SK-N-SH treated with all-trans-retinoic acid at 6 μM for 48 hours (cell line): ENCODE data around the gene SH3TC1.

ENCODE experiments used
- ATAC-seq: fragments of 200-7000 bp; cut with Tn5 transposase; 3 replicates; pipeline ENCODE4 v1.9.1; 2020; ENCODE audit warnings: mild to moderate bottlenecking, moderate library complexity
- BACH2 ChIP-seq: fragments of 250-450 bp; sonication (Bioruptor Pico); IDR thresholded peaks from 2 replicates; pipeline ENCODE4 v1.9.0; 2021; ENCODE audit warnings: mild to moderate bottlenecking, borderline replicate concordance
- CSRNP3 ChIP-seq: fragments of 250-450 bp; sonication (Bioruptor Pico); IDR thresholded peaks from 2 replicates; pipeline ENCODE4 v1.5.1; 2021; ENCODE audit warnings: mild to moderate bottlenecking, moderate library complexity
- ESRRG ChIP-seq: fragments of 250-450 bp; sonication (Bioruptor Pico); IDR thresholded peaks from 2 replicates; pipeline ENCODE4 v1.6.1; 2021; ENCODE audit warnings: mild to moderate bottlenecking
- GLIS3 ChIP-seq: fragments of 250-450 bp; sonication (Bioruptor Pico); IDR thresholded peaks from 2 replicates; pipeline ENCODE4 v1.5.0; 2020; ENCODE audit warnings: mild to moderate bottlenecking, moderate library complexity
- ISL1 ChIP-seq: fragments of 250-450 bp; sonication (Bioruptor Pico); IDR thresholded peaks from 2 replicates; pipeline ENCODE4 v2.1.2; 2022; ENCODE audit warnings: mild to moderate bottlenecking, moderate library complexity
- PPARA ChIP-seq: fragments of 250-450 bp; sonication (Bioruptor Pico); IDR thresholded peaks from 2 replicates; pipeline ENCODE4 v1.5.0; 2020; ENCODE audit warnings: mild to moderate bottlenecking, borderline replicate concordance
- RARB ChIP-seq: fragments of 250-450 bp; sonication (Bioruptor Pico); IDR thresholded peaks from 2 replicates; pipeline ENCODE4 v1.8.0; 2021; ENCODE audit warnings: mild to moderate bottlenecking, moderate library complexity
- SNAI2 ChIP-seq: fragments of 250-450 bp; sonication (Bioruptor Pico); IDR thresholded peaks from 2 replicates; pipeline ENCODE4 v1.5.0; 2020; ENCODE audit warnings: mild to moderate bottlenecking, moderate library complexity
- TCF4 ChIP-seq: fragments of 250-450 bp; sonication (Bioruptor Pico); IDR thresholded peaks from 2 replicates; pipeline ENCODE4 v1.8.0; 2021; ENCODE audit warnings: mild to moderate bottlenecking, moderate library complexity, borderline replicate concordance
- TSHZ2 ChIP-seq: fragments of 250-450 bp; sonication (Bioruptor Pico); IDR thresholded peaks from 2 replicates; pipeline ENCODE4 v1.5.0; 2020; ENCODE audit warnings: mild to moderate bottlenecking, moderate library complexity
- ZC3H10 ChIP-seq: fragments of 250-450 bp; sonication (Bioruptor Pico); IDR thresholded peaks from 2 replicates; pipeline ENCODE4 v1.5.1; 2021; ENCODE audit warnings: mild to moderate bottlenecking, moderate library complexity
- ZFP3 ChIP-seq: fragments of 250-450 bp; sonication (Bioruptor Pico); IDR thresholded peaks from 2 replicates; pipeline ENCODE4 v1.5.0; 2020; ENCODE audit warnings: mild to moderate bottlenecking, moderate library complexity
- ZFP30 ChIP-seq: fragments of 450-650 bp; formaldehyde crosslinking; IDR thresholded peaks from 2 replicates; pipeline ENCODE4 v1.5.0; 2022; ENCODE audit warnings: mild to moderate bottlenecking, moderate library complexity
- ZNF70 ChIP-seq: fragments of 450-650 bp; formaldehyde crosslinking; IDR thresholded peaks from 2 replicates; pipeline ENCODE4 v1.5.0; 2020; ENCODE audit warnings: mild to moderate bottlenecking, moderate library complexity
- ZNF8 ChIP-seq: fragments of 450-650 bp; formaldehyde crosslinking; IDR thresholded peaks from 2 replicates; pipeline ENCODE4 v1.5.0; 2020; ENCODE audit warnings: mild to moderate bottlenecking, moderate library complexity
- TF ChIP-seq, protein P1 (sequence below): fragments of 250-450 bp; sonication (Bioruptor Pico); IDR thresholded peaks from 2 replicates; pipeline ENCODE4 v1.5.1; 2020; ENCODE audit warnings: low read depth, mild to moderate bottlenecking, moderate library complexity
- TF ChIP-seq, protein P2 (sequence below): fragments of 250-450 bp; sonication (Bioruptor Pico); IDR thresholded peaks from 2 replicates; pipeline ENCODE4 v1.8.0; 2021; ENCODE audit warnings: low read depth, mild to moderate bottlenecking, moderate library complexity, borderline replicate concordance
- TF ChIP-seq, protein P3 (sequence below): fragments of 250-450 bp; sonication (Bioruptor Pico); IDR thresholded peaks from 2 replicates; pipeline ENCODE4 v1.8.0; 2020; ENCODE audit warnings: mild to moderate bottlenecking, moderate library complexity, borderline replicate concordance

Gene SH3TC1

DNA sequence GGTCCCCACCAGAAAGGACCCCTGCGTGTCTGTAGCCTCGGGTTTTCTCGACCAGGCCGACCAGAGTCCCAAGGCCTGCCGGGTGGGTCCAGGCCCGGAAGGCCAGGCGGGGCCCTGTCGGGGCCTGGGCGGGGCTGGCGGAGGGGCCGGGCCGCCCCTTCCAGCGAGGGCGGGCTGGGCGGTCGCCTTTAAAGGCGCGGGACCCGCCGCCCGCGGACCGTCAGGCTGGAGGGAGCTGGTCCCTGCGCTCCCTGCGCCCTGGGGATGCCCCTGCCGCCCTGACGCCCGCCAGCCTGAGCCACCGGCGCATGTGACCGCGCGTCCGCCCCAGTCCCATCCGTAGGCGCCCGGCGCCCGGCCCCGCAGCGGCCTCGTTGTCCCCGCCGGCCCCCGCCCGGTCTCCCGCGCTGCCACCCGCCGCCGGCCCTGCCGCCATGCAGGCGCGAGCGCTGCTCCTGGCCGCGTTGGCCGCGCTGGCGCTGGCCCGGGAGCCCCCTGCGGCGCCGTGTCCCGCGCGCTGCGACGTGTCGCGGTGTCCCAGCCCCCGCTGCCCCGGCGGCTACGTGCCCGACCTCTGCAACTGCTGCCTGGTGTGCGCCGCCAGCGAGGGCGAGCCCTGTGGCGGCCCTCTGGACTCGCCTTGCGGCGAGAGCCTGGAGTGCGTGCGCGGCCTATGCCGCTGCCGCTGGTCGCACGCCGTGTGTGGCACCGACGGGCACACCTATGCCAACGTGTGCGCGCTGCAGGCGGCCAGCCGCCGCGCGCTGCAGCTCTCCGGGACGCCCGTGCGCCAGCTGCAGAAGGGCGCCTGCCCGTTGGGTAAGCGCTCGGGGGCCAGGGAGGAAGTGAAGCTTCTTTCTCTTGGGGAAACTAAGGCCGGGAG lies 70.7 kb downstream of the SH3TC1 start, which contains the start of gene HTRA3:
TSS of gene HTRA3 (plus strand) at position 220 of the 883 bp plus-strand sequence. CDS start at position 435, 215 bp downstream.
- TF ChIP-seq ZC3H10 (CRISPR knock-in tag), result no peak
- TF ChIP-seq ZNF70, result no peak
- TF ChIP-seq RARB (CRISPR knock-in tag), result no peak
- no peak for ATAC-seq

- TF ChIP-seq ZFP30 (CRISPR knock-in tag) (no peak), ZNF8 (CRISPR knock-in tag) (no peak), PPARA (CRISPR knock-in tag) (no peak), TCF4 (CRISPR knock-in tag) (no peak), ISL1 (CRISPR knock-in tag) (no peak), ZFP3 (no peak), TSHZ2 (no peak), CSRNP3 (CRISPR knock-in tag) (no peak), ESRRG (no peak)
- ATAC-seq, result no peak
Observed at GRCh38 chr4:8270418-8270771, 71.3 kb downstream of the SH3TC1 start.

GRCh38 chr4:8270912-8271815 lies 72.1 kb downstream of the SH3TC1 start:
- TF ChIP-seq BACH2 (no peak), TCF4 (CRISPR knock-in tag) (no peak), GLIS3 (CRISPR knock-in tag) (no peak), SNAI2 (no peak)
- TF ChIP-seq, all 23 proteins: peak for 0
- ATAC-seq, result no peak

DNA sequence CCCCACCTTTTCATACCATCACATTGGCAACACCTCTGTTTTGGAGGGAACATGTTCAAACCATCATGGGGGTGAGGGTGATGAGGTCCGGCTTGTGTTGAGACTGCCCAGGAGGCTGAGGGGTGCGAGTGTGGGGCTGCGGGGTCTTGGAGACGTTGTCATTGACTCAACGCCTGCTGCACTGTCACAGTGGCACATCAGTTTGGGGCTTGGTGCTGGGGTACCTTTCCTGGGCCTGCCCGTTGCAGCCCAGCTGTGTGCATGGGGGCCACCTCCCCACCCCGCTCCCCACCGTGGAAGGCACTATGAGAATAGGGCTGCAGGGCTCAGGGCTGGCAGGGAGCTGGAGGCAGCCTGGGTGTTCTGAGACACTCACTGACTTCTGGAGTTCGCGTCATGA lies 72.7 kb downstream of the SH3TC1 start:
- no peak for ATAC-seq
- TF ChIP-seq ZNF8 (CRISPR knock-in tag) (no peak), ESRRG (no peak), TCF4 (CRISPR knock-in tag) (no peak), SNAI2 (no peak), RARB (CRISPR knock-in tag) (no peak), ZFP30 (CRISPR knock-in tag) (no peak), PPARA (CRISPR knock-in tag) (no peak)
- TF ChIP-seq, protein P1, sequence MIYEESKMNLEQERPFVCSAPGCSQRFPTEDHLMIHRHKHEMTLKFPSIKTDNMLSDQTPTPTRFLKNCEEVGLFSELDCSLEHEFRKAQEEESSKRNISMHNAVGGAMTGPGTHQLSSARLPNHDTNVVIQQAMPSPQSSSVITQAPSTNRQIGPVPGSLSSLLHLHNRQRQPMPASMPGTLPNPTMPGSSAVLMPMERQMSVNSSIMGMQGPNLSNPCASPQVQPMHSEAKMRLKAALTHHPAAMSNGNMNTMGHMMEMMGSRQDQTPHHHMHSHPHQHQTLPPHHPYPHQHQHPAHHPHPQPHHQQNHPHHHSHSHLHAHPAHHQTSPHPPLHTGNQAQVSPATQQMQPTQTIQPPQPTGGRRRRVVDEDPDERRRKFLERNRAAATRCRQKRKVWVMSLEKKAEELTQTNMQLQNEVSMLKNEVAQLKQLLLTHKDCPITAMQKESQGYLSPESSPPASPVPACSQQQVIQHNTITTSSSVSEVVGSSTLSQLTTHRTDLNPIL (CRISPR knock-in tag), result no peak
- TF ChIP-seq, protein P2, sequence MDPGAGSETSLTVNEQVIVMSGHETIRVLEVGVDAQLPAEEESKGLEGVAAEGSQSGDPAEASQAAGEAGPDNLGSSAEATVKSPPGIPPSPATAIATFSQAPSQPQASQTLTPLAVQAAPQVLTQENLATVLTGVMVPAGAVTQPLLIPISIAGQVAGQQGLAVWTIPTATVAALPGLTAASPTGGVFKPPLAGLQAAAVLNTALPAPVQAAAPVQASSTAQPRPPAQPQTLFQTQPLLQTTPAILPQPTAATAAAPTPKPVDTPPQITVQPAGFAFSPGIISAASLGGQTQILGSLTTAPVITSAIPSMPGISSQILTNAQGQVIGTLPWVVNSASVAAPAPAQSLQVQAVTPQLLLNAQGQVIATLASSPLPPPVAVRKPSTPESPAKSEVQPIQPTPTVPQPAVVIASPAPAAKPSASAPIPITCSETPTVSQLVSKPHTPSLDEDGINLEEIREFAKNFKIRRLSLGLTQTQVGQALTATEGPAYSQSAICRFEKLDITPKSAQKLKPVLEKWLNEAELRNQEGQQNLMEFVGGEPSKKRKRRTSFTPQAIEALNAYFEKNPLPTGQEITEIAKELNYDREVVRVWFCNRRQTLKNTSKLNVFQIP, result no peak
- TF ChIP-seq, protein P3, sequence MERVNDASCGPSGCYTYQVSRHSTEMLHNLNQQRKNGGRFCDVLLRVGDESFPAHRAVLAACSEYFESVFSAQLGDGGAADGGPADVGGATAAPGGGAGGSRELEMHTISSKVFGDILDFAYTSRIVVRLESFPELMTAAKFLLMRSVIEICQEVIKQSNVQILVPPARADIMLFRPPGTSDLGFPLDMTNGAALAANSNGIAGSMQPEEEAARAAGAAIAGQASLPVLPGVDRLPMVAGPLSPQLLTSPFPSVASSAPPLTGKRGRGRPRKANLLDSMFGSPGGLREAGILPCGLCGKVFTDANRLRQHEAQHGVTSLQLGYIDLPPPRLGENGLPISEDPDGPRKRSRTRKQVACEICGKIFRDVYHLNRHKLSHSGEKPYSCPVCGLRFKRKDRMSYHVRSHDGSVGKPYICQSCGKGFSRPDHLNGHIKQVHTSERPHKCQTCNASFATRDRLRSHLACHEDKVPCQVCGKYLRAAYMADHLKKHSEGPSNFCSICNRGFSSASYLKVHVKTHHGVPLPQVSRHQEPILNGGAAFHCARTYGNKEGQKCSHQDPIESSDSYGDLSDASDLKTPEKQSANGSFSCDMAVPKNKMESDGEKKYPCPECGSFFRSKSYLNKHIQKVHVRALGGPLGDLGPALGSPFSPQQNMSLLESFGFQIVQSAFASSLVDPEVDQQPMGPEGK, result no peak
